Erythroblast (primary cell): ENCODE results near the gene SPATA20.

Source experiments
- GATA1 ChIP-seq: IDR thresholded peaks from 2 replicates; pipeline ENCODE4 v1.6.1; 2011; ENCODE audit warnings: low read depth, mild to moderate bottlenecking, control low read depth, low read length, moderate library complexity
- POLR2A ChIP-seq: IDR thresholded peaks from 2 replicates; pipeline ENCODE4 v1.6.1; 2011; ENCODE audit warnings: mild to moderate bottlenecking, low read length

GRCh38 chr17:50540560-50541401 is 6.2 kb upstream of the SPATA20 start:
- TF ChIP-seq POLR2A (no peak), GATA1 (no peak)
